Measurements from ENCODE around the gene POPDC2. TPM values are rescaled to one million over a fixed set of nuclear protein-coding genes. Genes with fewer than 3 reads are reported as not detected.

Gene POPDC2
- total and polyA plus RNA-seq, 10 of the 15 experiments (the other 5 are each of a cell fraction or from before 2014, with no cell fraction given): 1.8 to 12.7 (median 3.5) TPM

- intact Hi-C loops (cut with micrococcal nuclease; ENCODE audit: unreplicated experiment) (no loop called here), in situ Hi-C loops (cut with MboI) (no loop called here)
- no peak overlapping the region for H3K4me3 ChIP-seq
- no peak overlapping the region for H3K9ac ChIP-seq (ENCODE audit: control insufficient read depth, insufficient read depth, low read length)
- ChIA-PET POLR2A (interaction anchor here (0.9 to 2.2 kb wide), 11 partner anchors 10 to 209 kb away, joined by 3 to 18 read pairs (median 4); partner anchors contain the start of genes TIMMDC1 and TMEM39A), CTCF (interaction anchor here (0.7 to 3.3 kb wide), 16 partner anchors 8 to 432 kb away, joined by 3 to 34 read pairs (median 4); partner anchors contain the start of genes CD80 and TMEM39A), RAD21 (ENCODE audit: unreplicated experiment) (interaction anchor here (1.0 to 6.6 kb wide), 9 partner anchors 8 to 166 kb away, joined by 3 to 147 read pairs (median 4); partner anchors contain the start of gene PLA1A), SMC1A (ENCODE audit: uncharacterized antibody, unreplicated experiment) (interaction anchor here (0.6 to 14.0 kb wide), 20 partner anchors 8 to 474 kb away, joined by 3 to 329 read pairs (median 4); no protein-coding TSS in a partner anchor)
- H3K4me1 ChIP-seq (ENCODE audit: control insufficient read depth, insufficient read depth, low read length): peaks cover 2% of the 10 kb centered on the region
- no peak for DNase-seq (ENCODE audit: low read depth, low spot score)
- WGBS (ENCODE audit: insufficient coverage, insufficient replicate concordance, low lambda C conversion rate, missing lambda C conversion rate): 95% methylated on average over 2 of the region's 2 CpGs
- peaks cover 3 to 11% of the 10 kb centered on the region in 2 experiments for H3K36me3 ChIP-seq (ENCODE audit: control insufficient read depth in 2 of 2, insufficient read depth in 2 of 2, low read length in 1 of 2)
- no peaks in the 10 kb centered on the region for H3K9me3 ChIP-seq (replicated peaks; ENCODE audit: control insufficient read depth, insufficient read depth, low read length)
- H3K4me2 ChIP-seq (ENCODE audit: control insufficient read depth, insufficient read depth): 0 out of 2 replicates have a peak overlapping the region, but pooled peaks have one; percentile 7
- BruUV-seq (replicated peaks): no TSS peak
- H4K20me1 ChIP-seq (ENCODE audit: control insufficient read depth, insufficient read depth): no peaks in the 10 kb centered on the region
- no peak overlapping the region for H3K27ac ChIP-seq (ENCODE audit: control insufficient read depth, insufficient read depth)
- no peak for FAIRE-seq
- no peaks in the 10 kb centered on the region for H3K27me3 ChIP-seq (replicated peaks in 1 of 2; ENCODE audit: control insufficient read depth in 2 of 2, insufficient read depth in 2 of 2, low read length in 1 of 2)
- H3K79me2 ChIP-seq (ENCODE audit: control insufficient read depth, insufficient read depth, low read length): peaks cover 59% of the 10 kb centered on the region
- no peak overlapping the region for H2AFZ ChIP-seq (ENCODE audit: control insufficient read depth, low read depth, low read length)
- TF ChIP-seq HDAC6 (IDR thresholded peaks at IDR 0.05; ENCODE audit: unreplicated experiment) (no peak), RFX5 (IDR thresholded peaks at IDR 0.05; ENCODE audit: low read depth, low read length) (no peak), TCF7 (IDR thresholded peaks at IDR 0.05; ENCODE audit: borderline replicate concordance) (no peak), TCF3 (IDR thresholded peaks at IDR 0.05; ENCODE audit: borderline replicate concordance, insufficient read depth, low read depth, low read length) (no peak), RB1 (IDR thresholded peaks at IDR 0.05; ENCODE audit: borderline replicate concordance) (no peak), CBX5 (IDR thresholded peaks at IDR 0.05; ENCODE audit: low read depth) (no peak), TAF1 (IDR thresholded peaks at IDR 0.05; ENCODE audit: borderline replicate concordance, low read depth, low read length) (no peak)
- no peak for ATAC-seq
These were observed 12.4 kb upstream of the POPDC2 start for GRCh38 chr3:119672776-119673175.
